WERI-Rb-1 (cell line): ENCODE measurements around the gene ADARB2.
"Not testable (repeated sequence)": the region's sequence is repeated elsewhere in the genome, so short reads cannot be mapped to it uniquely, and the experiment has no call there.

Source experiments
- DNase-seq: peaks from one replicate; pipeline ENCODE4 v3.0.0-alpha.2; 2020
- H3K27ac ChIP-seq: fragments of 250-450 bp; sonication (Bioruptor Pico); 2 replicates; pipeline ENCODE4 v1.5.1; 2020; ENCODE audit warnings: mild to moderate bottlenecking, moderate library complexity
- H3K27me3 ChIP-seq: fragments of 250-450 bp; sonication (Bioruptor Pico); 2 replicates; pipeline ENCODE4 v1.5.1; 2021; ENCODE audit warnings: mild to moderate bottlenecking, low read depth, moderate library complexity; ENCODE audit not compliant: insufficient read depth, severe bottlenecking
- H3K36me3 ChIP-seq: fragments of 250-450 bp; sonication (Bioruptor Pico); 2 replicates; pipeline ENCODE4 v1.5.1; 2020; ENCODE audit warnings: mild to moderate bottlenecking, moderate library complexity
- H3K4me3 ChIP-seq: 2 replicates; pipeline ENCODE4 v1.5.1; 2011; ENCODE audit warnings: low read depth, mild to moderate bottlenecking, control low read depth, low read length
- H3K9me3 ChIP-seq: fragments of 250-450 bp; sonication (Bioruptor Pico); 2 replicates; pipeline ENCODE4 v1.5.1; 2021; ENCODE audit warnings: mild to moderate bottlenecking, moderate library complexity; ENCODE audit not compliant: severe bottlenecking
- CTCF ChIP-seq: IDR thresholded peaks from 2 replicates; pipeline ENCODE4 v1.5.1; 2011; ENCODE audit warnings: low read depth, mild to moderate bottlenecking, control low read depth, inconsistent platforms, low read length

Gene ADARB2

GRCh38 chr10:1166828-1167275 lies 570.5 kb downstream of the ADARB2 start:
- DNase-seq: no peak
- no peak overlapping the region for H3K27ac ChIP-seq
- no peak for TF ChIP-seq CTCF
- peaks cover 5% of the 10 kb centered on the region for H3K27me3 ChIP-seq
- no peaks in the 10 kb centered on the region for H3K9me3 ChIP-seq
- H3K4me3 ChIP-seq: no peak overlapping the region
- no peaks in the 10 kb centered on the region for H3K36me3 ChIP-seq

- no peaks in the 10 kb centered on the region for H3K36me3 ChIP-seq
- no peak overlapping the region for H3K27ac ChIP-seq
- no peak overlapping the region for H3K4me3 ChIP-seq
- H3K27me3 ChIP-seq: peaks cover 5% of the 10 kb centered on the region
- DNase-seq: no peak
- no peaks in the 10 kb centered on the region for H3K9me3 ChIP-seq
- no peak for TF ChIP-seq CTCF
Observed at GRCh38 chr10:1166101-1166827, 571.1 kb downstream of the ADARB2 start.

GRCh38 chr10:1163831-1164230 lies 573.5 kb downstream of the ADARB2 start:
- Histone ChIP-seq H3K36me3 (no peaks in the 10 kb centered on the region), H3K9me3 (no peaks in the 10 kb centered on the region), H3K27me3 (no peaks in the 10 kb centered on the region), H3K4me3 (no peak overlapping the region), H3K27ac (no peak overlapping the region)
- no peak for DNase-seq
- TF ChIP-seq CTCF: no peak

- no peak for TF ChIP-seq CTCF
Observed at GRCh38 chr10:1163204-1163660, 574.1 kb downstream of the ADARB2 start.

GRCh38 chr10:1162481-1163203 lies 574.7 kb downstream of the ADARB2 start:
- no peaks in the 10 kb centered on the region for H3K36me3 ChIP-seq
- H3K4me3 ChIP-seq: no peak overlapping the region
- no peaks in the 10 kb centered on the region for H3K9me3 ChIP-seq
- H3K27ac ChIP-seq: no peak overlapping the region
- no peaks in the 10 kb centered on the region for H3K27me3 ChIP-seq
- TF ChIP-seq CTCF: no peak
- DNase-seq: no peak

More at GRCh38 chr10:1163204-1163660, 574.1 kb downstream of the ADARB2 start:
- no peaks in the 10 kb centered on the region for H3K9me3 ChIP-seq
- H3K27ac ChIP-seq: no peak overlapping the region
- H3K36me3 ChIP-seq: no peaks in the 10 kb centered on the region
- no peak overlapping the region for H3K4me3 ChIP-seq
- DNase-seq: no peak
- H3K27me3 ChIP-seq: no peaks in the 10 kb centered on the region

- H3K4me3 ChIP-seq, H3K27ac ChIP-seq, H3K27me3 ChIP-seq, DNase-seq, H3K9me3 ChIP-seq, H3K36me3 ChIP-seq: not testable (repeated sequence)
Observed at GRCh38 chr10:1161315-1161673, 576.0 kb downstream of the ADARB2 start.
